GM12878 (cell line): ENCODE data around the gene BACE1-AS. TPM values are rescaled to one million over a fixed set of nuclear protein-coding genes. Genes with fewer than 3 reads are reported as not detected.

Experiments
- ATAC-seq: fragments of 200-7000 bp; cut with Tn5 transposase; 3 replicates; pipeline ENCODE4 v1.9.1; 2020; ENCODE audit warnings: mild to moderate bottlenecking, moderate library complexity
- BruUV-seq: library from RNA; stranded (reverse); fragments of 400-500 nt; replicated peaks from 2 replicates; lab custom pipeline; 2021; lab: Mats Ljungman, UMichigan
- CTCF ChIA-PET: fragments of 300-600 bp; sonication (Branson Sonifier 250); formaldehyde crosslinking; extraction: SDS; loops from one replicate; lab custom pipeline; 2021; ENCODE audit warnings: inconsistent platforms; lab: Yijun Ruan, JAX
- POLR2A ChIA-PET: fragments of 350-600 bp; formaldehyde crosslinking; extraction: SDS; loops from one replicate; lab custom pipeline; 2021; ENCODE audit warnings: inconsistent platforms; lab: Charles Lee
- RAD21 ChIA-PET: fragments of 300-600 bp; sonication (Branson Sonifier 250); formaldehyde crosslinking; loops from one replicate; lab custom pipeline; 2023; ENCODE audit warnings: antibody characterized with exemption; ENCODE audit not compliant: unreplicated experiment; lab: Charles Lee
- SMC1A ChIA-PET: fragments of 300-600 bp; sonication (Branson Sonifier 250); formaldehyde crosslinking; loops from one replicate; lab custom pipeline; 2023; ENCODE audit not compliant: unreplicated experiment, uncharacterized antibody; lab: Charles Lee
- DNase-seq: peaks from one replicate; pipeline ENCODE4 v3.0.0-alpha.2; 2011; ENCODE audit warnings: low read depth, low spot score
- FAIRE-seq: peaks from 3 replicates; lab custom pipeline; 2011; peaks lifted over from hg19 to GRCh38; lab: Jason Lieb, UNC
- H2AFZ ChIP-seq: 2 replicates; pipeline ENCODE4 v1.6.0; 2011; ENCODE audit warnings: low read depth, low read length, control low read depth; ENCODE audit not compliant: control insufficient read depth
- H3K27ac ChIP-seq: 2 replicates; pipeline ENCODE4 v1.5.1; 2011; ENCODE audit warnings: control low read depth; ENCODE audit not compliant: control insufficient read depth, insufficient read depth
- H3K27me3 ChIP-seq, 2 experiments: replicated peaks in 1 of 2; 2 replicates each; pipeline versions ENCODE4 v1.6.0 to v1.6.1; 2011; ENCODE audit warnings: low read length in 1 of 2; ENCODE audit not compliant: control insufficient read depth in 2 of 2, insufficient read depth in 2 of 2
- H3K36me3 ChIP-seq, 2 experiments: 2 replicates each; pipeline ENCODE4 v1.5.1; 2011; ENCODE audit warnings: low read length in 1 of 2; ENCODE audit not compliant: control insufficient read depth in 2 of 2, insufficient read depth in 2 of 2
- H3K4me1 ChIP-seq: 2 replicates; pipeline ENCODE4 v1.6.1; 2011; ENCODE audit warnings: mild to moderate bottlenecking, low read length, moderate library complexity, mixed read lengths; ENCODE audit not compliant: control insufficient read depth, insufficient read depth
- H3K4me2 ChIP-seq: 2 replicates; pipeline ENCODE4 v1.6.0; 2011; ENCODE audit warnings: control low read depth; ENCODE audit not compliant: control insufficient read depth, insufficient read depth
- H3K4me3 ChIP-seq: fragments of 200-600 bp; sonication (generic); 2 replicates; pipeline ENCODE4 v1.5.1; 2016
- H3K79me2 ChIP-seq: 2 replicates; pipeline ENCODE4 v1.6.0; 2011; ENCODE audit warnings: low read length; ENCODE audit not compliant: control insufficient read depth, insufficient read depth
- H3K9ac ChIP-seq: 2 replicates; pipeline ENCODE4 v1.8.0; 2011; ENCODE audit warnings: low read length, control low read depth, mixed read lengths; ENCODE audit not compliant: control insufficient read depth, insufficient read depth
- H3K9me3 ChIP-seq: replicated peaks from 3 replicates; pipeline ENCODE4 v1.5.1; 2011; ENCODE audit warnings: mild to moderate bottlenecking, low read length; ENCODE audit not compliant: control insufficient read depth, insufficient read depth
- H4K20me1 ChIP-seq: 2 replicates; pipeline ENCODE4 v1.6.0; 2011; ENCODE audit not compliant: control insufficient read depth, insufficient read depth
- CHD2 ChIP-seq: IDR thresholded peaks from 2 replicates; pipeline ENCODE4 v1.6.1; 2011; ENCODE audit warnings: low read depth, low read length, improper control_type of control experiment, borderline replicate concordance
- CHD4 ChIP-seq: fragments of 200-600 bp; sonication (generic); IDR thresholded peaks from 2 replicates; pipeline ENCODE4 v1.6.1; 2016; ENCODE audit warnings: mild to moderate bottlenecking
- ELK1 ChIP-seq: IDR thresholded peaks from 2 replicates; pipeline ENCODE4 v1.6.1; 2012; ENCODE audit warnings: low read depth, low read length, improper control_type of control experiment
- MYB ChIP-seq: fragments of 150-350 bp; IDR thresholded peaks from 2 replicates; pipeline ENCODE4 v1.6.1; 2014; ENCODE audit warnings: mild to moderate bottlenecking, low read depth, low read length, borderline replicate concordance
- NR2C2 ChIP-seq: IDR thresholded peaks from 2 replicates; pipeline ENCODE4 v1.6.1; 2011; ENCODE audit warnings: borderline replicate concordance, low read depth; ENCODE audit not compliant: control insufficient read depth, insufficient read length
- RCOR1 ChIP-seq: conservative IDR thresholded peaks from 2 replicates; pipeline ENCODE4 v1.6.1; 2012; ENCODE audit warnings: low read depth, low read length, improper control_type of control experiment
- RUNX3 ChIP-seq: IDR thresholded peaks from 2 replicates; pipeline ENCODE4 v1.6.1; 2012; ENCODE audit warnings: low read length, inconsistent platforms
- SMAD5 ChIP-seq: IDR thresholded peaks from 2 replicates; pipeline ENCODE4 v1.6.1; 2016; ENCODE audit warnings: antibody characterized with exemption, low read depth
- SPI1 ChIP-seq: IDR thresholded peaks from 2 replicates; pipeline ENCODE4 v1.6.1; 2011; ENCODE audit warnings: low read depth, mild to moderate bottlenecking, low read length, moderate library complexity, borderline replicate concordance; ENCODE audit not compliant: insufficient read depth
- USF1 ChIP-seq: IDR thresholded peaks from 2 replicates; pipeline ENCODE4 v1.6.1; 2011; ENCODE audit warnings: borderline replicate concordance, low read depth, mild to moderate bottlenecking, moderate library complexity, mixed read lengths, low read length; ENCODE audit not compliant: insufficient read depth; ENCODE audit errors: extremely low read length
- ZBTB4 ChIP-seq: fragments of 450-650 bp; formaldehyde crosslinking; IDR thresholded peaks from 2 replicates; pipeline ENCODE4 v1.4.0; 2022; ENCODE audit warnings: mild to moderate bottlenecking, moderate library complexity
- WGBS: methylation state at CpG from one replicate; pipeline ENCODE4 v1.1.6; 2016; ENCODE audit warnings: low lambda C conversion rate; ENCODE audit not compliant: insufficient replicate concordance, insufficient coverage; ENCODE audit errors: missing lambda C conversion rate; 5-methylcytosine and 5-hydroxymethylcytosine counted together
- in situ Hi-C: fragments of 300-500 bp; cut with MboI; formaldehyde crosslinking; loops from 9 replicates; pipeline ENCODE4 v1.14.3; 2018; ENCODE audit warnings: mixed read lengths
- intact Hi-C: fragments of 100-400 bp; cut with micrococcal nuclease; formaldehyde crosslinking; loops from one replicate; pipeline ENCODE4 v1.14.2; 2022; ENCODE audit not compliant: unreplicated experiment
- polyA plus RNA-seq, 11 experiments: library from polyadenylated mRNA; depleted of rRNA in 4 of 11; unstranded in 6 of 11; stranded (reverse) in 5 of 11; fragments of >200 nt; fragmentation: Nextera tagmentation in 4 of 11; fragmentation: Illumina TruSeq in 1 of 11; extraction: Ambion mirVana in 4 of 11; extraction: Trizol in 1 of 11; gene quantifications; 1 replicate in 1 of 11; 2 replicates in 10 of 11; pipeline versions ENCODE4 v1.2.1 to v1.2.3, GENCODE V29; 2011 to 2016; ENCODE audit warnings: inconsistent platforms in 2 of 11, missing spikeins in 2 of 11, low read depth in 1 of 11
- total RNA-seq, 4 experiments: library from RNA; depleted of rRNA in 3 of 4; stranded (reverse); fragments of >200 nt in 3 of 4; fragmentation: Illumina TruSeq in 1 of 4; extraction: Trizol in 1 of 4; gene quantifications; 2 replicates each; pipeline versions ENCODE4 v1.2.1 to v1.2.3, GENCODE V29; 2013 to 2021

The BACE1-AS gene
- total and polyA plus RNA-seq, 10 of the 15 experiments (the other 5 are each of a cell fraction or from before 2014, with no cell fraction given) = 2.0 to 6.7 (median 3.9) TPM

- H3K27ac ChIP-seq = no peak overlapping the region
- no peak overlapping the region for H3K9ac ChIP-seq
- BruUV-seq = no TSS peak
- ChIA-PET POLR2A (no interaction called here), RAD21 (no interaction called here), CTCF (interaction anchor here (0.7 kb wide), 1 partner anchor 373 kb away, joined by 3 read pairs; no protein-coding TSS in a partner anchor), SMC1A (no interaction called here)
- H3K27me3 ChIP-seq = no peaks in the 10 kb centered on the region
- H3K36me3 ChIP-seq = no peaks in the 10 kb centered on the region; a peak in 2 of 4 replicates
- ATAC-seq (no peak), DNase-seq (no peak), FAIRE-seq (no peak)
- no peak overlapping the region for H3K4me2 ChIP-seq
- TF ChIP-seq SMAD5 (no peak), RUNX3 (0 out of 2 replicates have a peak, but pooled peaks have one; percentile 7)
- no peak overlapping the region for H2AFZ ChIP-seq
- H3K9me3 ChIP-seq = no peaks in the 10 kb centered on the region
- in situ Hi-C loops = no loop called here
- H3K4me1 ChIP-seq = no peaks in the 10 kb centered on the region
- intact Hi-C loops = no loop called here
- H4K20me1 ChIP-seq = no peaks in the 10 kb centered on the region
- H3K79me2 ChIP-seq = no peaks in the 10 kb centered on the region
- no peak overlapping the region for H3K4me3 ChIP-seq
- WGBS = 92% methylated on average over 2 of the region's 2 CpGs
These were observed 32.6 kb upstream of the BACE1-AS start for GRCh38 chr11:117258576-117258975.

GRCh38 chr11:117259417-117259816 lies 31.7 kb upstream of the BACE1-AS start:
- ChIA-PET SMC1A (no interaction called here), POLR2A (interaction anchor here (0.5 kb wide), 1 partner anchor 784 kb away, joined by 4 read pairs; no protein-coding TSS in a partner anchor), CTCF (interaction anchor here (0.7 kb wide), 1 partner anchor 372 kb away, joined by 3 read pairs; no protein-coding TSS in a partner anchor), RAD21 (no interaction called here)
- FAIRE-seq (no peak), ATAC-seq (no peak), DNase-seq (no peak)
- Histone ChIP-seq H3K36me3 (no peaks in the 10 kb centered on the region; a peak in 1 of 4 replicates), H3K9ac (no peak overlapping the region), H2AFZ (no peak overlapping the region), H3K4me3 (no peak overlapping the region), H4K20me1 (no peaks in the 10 kb centered on the region), H3K27me3 (no peaks in the 10 kb centered on the region), H3K9me3 (no peaks in the 10 kb centered on the region), H3K27ac (no peak overlapping the region), H3K4me2 (no peak overlapping the region), H3K79me2 (no peaks in the 10 kb centered on the region), H3K4me1 (no peaks in the 10 kb centered on the region)
- no TSS peak for BruUV-seq
- intact Hi-C loops = no loop called here
- WGBS = 58% methylated on average over 1 of the region's 1 CpG
- in situ Hi-C loops = no loop called here
- no peak for TF ChIP-seq CHD4
- no peak for TF ChIP-seq MYB
- TF ChIP-seq CHD2 = no peak
- TF ChIP-seq SPI1 = no peak
- no peak for TF ChIP-seq USF1
- TF ChIP-seq ZBTB4 (CRISPR knock-in tag) = no peak
- no peak for TF ChIP-seq NR2C2
- TF ChIP-seq RCOR1 = no peak
- no peak for TF ChIP-seq ELK1
